HG02884 (cell line): ENCODE measurements around the gene EARS2.
"Not testable (repeated sequence)": the region's sequence is repeated elsewhere in the genome, so short reads cannot be mapped to it uniquely, and the experiment has no call there.

ENCODE experiments used
- ATAC-seq: cut with Tn5 transposase; IDR thresholded peaks from one replicate; pipeline ENCODE4 v1.9.1; 2021; ENCODE audit warnings: mild to moderate bottlenecking, moderate library complexity; ENCODE audit not compliant: unreplicated experiment

The EARS2 gene

GRCh38 chr16:23485257-23485614, 71.9 kb downstream of the EARS2 start:
- no peak for ATAC-seq

DNA sequence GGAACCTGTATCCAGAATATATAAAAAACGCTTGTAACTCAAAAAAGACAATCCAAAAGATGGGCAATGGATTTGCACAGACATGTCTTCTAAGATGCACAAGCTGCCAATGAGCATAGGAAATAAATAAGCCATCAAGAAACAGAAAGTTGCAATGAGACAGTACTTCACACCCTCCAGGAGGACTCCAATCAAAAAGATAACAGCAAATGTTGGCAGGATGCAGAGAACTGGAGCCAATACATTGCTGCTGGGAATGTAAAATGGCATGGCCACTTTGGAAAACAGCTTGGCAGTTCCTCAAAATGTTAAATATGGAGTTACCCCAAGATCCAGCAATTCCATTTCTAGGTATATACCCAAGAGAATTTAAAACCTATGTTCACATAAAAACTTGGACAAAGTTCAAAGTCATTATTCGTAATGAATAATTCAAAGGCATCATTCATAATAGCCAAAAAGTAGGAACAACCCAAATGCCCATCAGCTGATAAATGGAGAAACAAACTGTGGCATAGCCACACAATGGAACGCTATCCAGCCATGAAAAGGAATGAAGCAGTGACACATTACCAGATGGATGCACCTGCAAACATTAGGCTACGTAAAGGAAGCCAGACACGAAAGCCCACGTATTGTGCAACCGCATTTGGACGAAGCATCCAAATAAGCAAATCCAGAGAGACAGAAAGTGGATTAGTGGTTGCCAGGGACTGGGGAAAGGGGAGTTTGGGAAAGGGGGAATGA, 72.5 kb downstream of the EARS2 start:
- ATAC-seq = no peak

- ATAC-seq = not testable (repeated sequence)
These were observed 73.7 kb downstream of the EARS2 start for GRCh38 chr16:23483492-23483891.

GRCh38 chr16:23482778-23483177, 74.4 kb downstream of the EARS2 start:
- ATAC-seq = no peak

GRCh38 chr16:23480257-23480656, 76.9 kb downstream of the EARS2 start:
- no peak for ATAC-seq

GRCh38 chr16:23479138-23479537, 78.0 kb downstream of the EARS2 start:
- ATAC-seq = no peak

DNA sequence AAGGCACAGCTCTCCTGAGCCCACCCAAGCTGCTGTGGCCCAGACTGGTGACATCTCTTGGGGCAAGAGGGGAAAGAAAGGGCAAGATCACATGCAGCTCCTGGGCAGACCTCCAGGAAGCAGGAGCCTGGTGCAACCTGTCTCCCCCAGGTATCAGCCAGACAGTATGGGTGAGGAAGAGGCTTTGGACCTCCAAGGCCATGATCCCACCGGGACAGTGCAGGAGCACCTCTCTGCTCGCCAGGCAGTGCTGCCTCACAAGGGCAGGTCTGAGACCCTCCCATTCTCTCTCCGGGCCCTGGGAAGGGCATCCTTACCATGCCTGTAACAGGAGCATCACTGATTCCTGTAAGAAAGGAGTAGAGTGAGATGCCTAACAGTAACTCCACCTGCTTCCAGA, 78.6 kb downstream of the EARS2 start:
- ATAC-seq = no peak

- no peak for ATAC-seq
These were observed 80.9 kb downstream of the EARS2 start for GRCh38 chr16:23476289-23476688.
